NCI-H1694 (cell line): ENCODE results near the gene CTCF.

Source experiments
- DNase-seq: peaks from one replicate; lab custom pipeline; 2025; lab: John Stamatoyannopoulos, UW

Gene CTCF

GRCh38 chr16:67666559-67667452 is 104.5 kb downstream of the CTCF start, which contains the start of the genes C16orf86 and ENKD1:
C16orf86 (plus strand) TSS chr16:67666814; CDS start chr16:67666971, 157 bp downstream.
ENKD1 (minus strand) TSS chr16:67666750; CDS start chr16:67666442, 308 bp downstream.
- peak; percentile 48 for DNase-seq

DNA sequence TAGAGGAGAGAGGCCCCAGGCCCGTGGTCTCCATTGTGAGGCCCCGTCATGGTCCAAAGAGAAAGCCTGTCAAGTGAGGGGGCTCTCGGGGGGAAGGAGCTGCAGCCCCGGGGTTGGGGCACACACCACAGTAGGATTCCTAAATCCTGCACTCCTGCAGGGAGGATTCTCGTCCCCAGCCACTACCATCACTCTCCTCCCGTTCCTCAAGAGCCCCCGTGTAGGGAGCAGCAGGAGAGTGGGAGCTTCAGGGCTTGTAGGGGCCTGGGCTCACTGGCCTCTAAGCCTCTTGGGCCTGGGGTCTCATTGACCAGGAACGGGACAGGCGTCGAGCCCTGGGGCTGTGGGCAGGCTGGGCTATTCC is 105.1 kb downstream of the CTCF start:
- DNase-seq = no peak

DNA sequence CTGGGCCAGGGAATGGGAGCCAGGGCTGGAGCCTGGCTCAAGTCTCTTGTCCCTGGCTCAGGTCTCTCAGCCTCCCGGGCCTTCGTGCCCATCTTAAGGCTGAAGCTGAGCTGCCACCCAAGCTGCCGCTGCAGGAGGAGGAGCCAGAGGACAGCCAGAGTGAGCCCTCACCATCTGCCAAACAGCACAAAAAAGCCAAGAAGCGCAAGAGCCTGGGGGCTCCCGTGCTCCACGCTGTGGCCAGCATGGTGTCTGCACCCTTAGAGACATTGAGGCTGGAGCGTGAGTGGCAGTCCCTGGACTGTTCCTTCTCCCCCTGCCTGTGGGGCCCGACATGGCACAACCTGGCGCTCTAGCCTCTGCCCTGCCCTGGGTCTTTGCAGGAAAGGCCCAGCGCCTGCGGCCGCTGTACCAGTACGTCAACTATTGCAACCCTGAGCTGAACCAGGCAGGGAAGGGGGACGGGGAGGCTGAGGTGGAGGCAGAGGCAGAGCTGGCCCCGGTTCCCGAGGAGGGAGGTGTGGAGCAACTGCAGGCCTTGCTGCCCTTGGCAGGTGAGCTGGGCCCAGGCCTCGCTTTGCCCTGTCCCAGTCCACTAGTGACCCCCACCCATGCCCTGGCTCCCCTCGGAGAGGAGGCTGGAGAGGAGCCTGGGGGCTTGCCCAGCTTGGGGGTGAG is 105.6 kb downstream of the CTCF start:
- peak; percentile 88 for DNase-seq

DNA sequence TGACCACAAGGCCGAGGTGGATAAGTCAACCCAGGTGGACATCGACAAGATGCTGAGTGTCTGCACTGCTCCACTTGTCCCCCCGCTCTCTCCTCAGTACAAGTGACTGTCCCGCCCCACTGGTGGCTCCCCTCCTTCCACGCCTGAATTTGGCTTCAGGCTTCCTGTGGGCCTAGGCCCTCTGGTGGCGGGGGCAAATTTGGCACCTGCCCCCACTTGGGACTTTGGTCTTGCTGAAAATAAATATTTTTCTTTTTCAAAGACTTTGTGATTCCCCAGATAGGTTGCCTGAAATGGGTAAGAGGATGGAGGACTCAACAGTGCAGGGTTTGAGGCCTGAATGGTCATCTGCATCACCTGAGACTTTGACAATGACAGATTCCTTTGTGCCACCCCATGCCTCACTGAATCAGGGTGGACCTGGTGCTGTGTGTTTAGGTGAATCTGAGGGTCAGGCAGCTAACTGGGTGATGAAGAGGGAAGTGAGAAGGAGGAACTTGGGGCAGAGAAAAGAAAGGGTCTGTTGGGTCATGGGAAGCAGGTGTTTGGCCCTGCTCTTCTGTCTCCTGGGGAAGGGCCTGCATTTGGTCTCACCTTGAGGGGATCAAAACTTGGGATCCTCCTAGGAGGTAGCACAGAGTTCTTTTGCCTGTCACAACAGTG is 106.3 kb downstream of the CTCF start:
- DNase-seq = no peak

GRCh38 chr16:67669499-67670101 is 107.3 kb downstream of the CTCF start:
- no peak for DNase-seq

DNA sequence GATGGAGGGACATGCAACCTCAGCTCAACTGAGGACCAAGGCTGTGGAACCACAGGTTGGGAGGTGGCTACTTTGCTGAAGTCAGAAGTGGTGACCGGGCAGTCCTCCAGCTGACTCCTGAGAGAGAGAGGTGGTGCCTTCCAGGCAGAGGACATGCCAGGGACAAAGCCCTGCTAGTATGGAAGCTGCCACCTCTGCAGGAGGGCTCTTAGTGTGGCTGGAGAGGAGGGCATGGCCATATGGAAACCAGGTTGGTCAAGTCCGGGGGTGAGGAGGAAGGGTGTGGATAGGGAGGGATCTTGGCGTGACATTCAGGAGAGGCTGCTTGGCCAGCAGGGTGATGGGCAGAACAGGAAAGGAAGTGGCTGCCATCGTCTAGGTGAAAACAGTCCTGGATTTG is 110.0 kb downstream of the CTCF start:
- DNase-seq = no peak

- peak; percentile 9 for DNase-seq
Observed at GRCh38 chr16:67672739-67673662, 110.7 kb downstream of the CTCF start.

DNA sequence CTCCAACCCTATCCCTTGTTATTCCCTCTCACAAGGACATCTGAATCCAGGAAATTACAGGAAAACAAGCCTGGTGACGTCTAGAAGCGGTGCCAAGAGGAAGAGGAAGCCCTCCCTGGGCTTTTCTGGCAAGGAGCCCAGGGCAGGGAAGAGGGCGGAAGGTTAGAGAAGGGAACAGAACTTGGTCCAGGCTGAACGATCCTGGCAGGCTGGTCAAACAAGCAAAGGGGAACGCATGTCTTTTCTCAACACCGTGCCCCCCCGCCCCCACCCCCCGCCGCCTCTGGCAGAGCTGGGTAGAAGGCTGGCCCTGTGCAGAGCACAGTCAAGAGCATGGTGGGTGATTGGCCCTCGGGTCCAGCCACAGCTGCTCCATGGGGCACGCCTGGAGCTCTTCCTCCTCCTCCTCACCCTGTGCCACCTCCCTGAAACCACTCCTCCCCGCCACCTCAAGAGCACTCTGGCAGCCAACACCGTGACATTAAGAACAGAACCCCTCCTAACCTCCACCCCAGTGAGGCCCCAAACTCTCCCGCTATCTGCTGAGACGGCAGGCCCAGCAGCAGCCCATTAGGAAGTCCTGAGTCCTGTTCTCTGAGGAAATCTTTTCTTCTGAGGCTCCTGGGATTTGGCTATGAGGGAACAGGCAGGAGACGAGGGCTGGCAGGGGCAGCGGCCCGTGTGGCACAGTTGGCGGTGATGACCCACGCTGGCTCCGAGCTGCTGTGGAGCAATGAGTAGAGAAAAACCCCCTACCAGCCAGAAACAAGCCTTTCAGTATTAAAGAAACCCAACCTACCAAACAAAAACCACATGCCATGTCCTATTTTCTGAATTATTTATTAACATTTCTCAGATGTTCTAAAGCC is 111.6 kb downstream of the CTCF start:
- DNase-seq = no peak

GRCh38 chr16:67674851-67675578 is 112.7 kb downstream of the CTCF start:
- DNase-seq = no peak

DNA sequence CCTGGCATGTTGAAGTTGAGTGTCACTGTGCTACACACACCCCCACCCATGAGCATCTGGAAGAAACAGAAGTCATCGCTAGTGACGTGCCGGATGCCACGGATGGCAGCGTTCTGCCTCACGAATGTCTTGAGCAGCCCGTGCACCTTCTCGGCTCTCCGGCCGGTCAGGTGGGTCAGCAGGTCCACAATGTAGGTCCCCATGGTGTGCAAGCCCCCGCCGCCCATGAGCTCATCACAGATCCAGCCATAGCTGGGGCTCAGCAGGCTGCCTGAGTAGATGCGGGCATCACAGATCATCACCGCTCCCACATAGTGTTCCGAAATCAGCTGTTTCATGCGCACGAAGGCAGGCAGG is 113.2 kb downstream of the CTCF start:
- DNase-seq = no peak

DNA sequence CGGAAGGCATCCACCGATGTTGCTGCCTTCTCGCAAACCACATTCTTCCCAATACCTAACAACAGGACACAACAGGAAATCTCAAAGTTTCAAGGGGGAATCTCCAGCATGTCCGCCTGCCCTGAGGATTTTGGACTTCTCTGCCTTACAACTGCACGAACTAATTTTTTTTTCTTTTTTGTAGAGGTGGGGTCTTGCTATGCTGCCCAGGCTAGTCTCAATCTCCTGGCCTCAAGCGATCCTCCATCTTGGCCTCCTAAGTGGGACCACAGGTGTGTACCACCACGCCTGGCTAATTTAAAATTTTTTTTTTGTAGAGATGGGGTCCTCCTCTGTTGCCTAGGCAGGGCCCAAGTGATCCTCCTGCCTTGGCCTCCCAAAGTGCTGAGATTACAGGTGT is 113.7 kb downstream of the CTCF start:
- no peak for DNase-seq

- no peak for DNase-seq
Observed at GRCh38 chr16:67676516-67676915, 114.2 kb downstream of the CTCF start.

- DNase-seq = no peak
Observed at GRCh38 chr16:67676939-67677338, 114.6 kb downstream of the CTCF start.

GRCh38 chr16:67677712-67678111 is 115.4 kb downstream of the CTCF start:
- DNase-seq = no peak

- no peak for DNase-seq
Observed at GRCh38 chr16:67678354-67679023, 116.2 kb downstream of the CTCF start.

GRCh38 chr16:67679935-67680897 is 117.9 kb downstream of the CTCF start:
- no peak for DNase-seq

GRCh38 chr16:67683767-67684166 is 121.4 kb downstream of the CTCF start:
- DNase-seq = no peak
